ENCODE results near the gene RECQL5.

GRCh38 chr17:75641343-75641742 is 25.6 kb downstream of the RECQL5 start:
- TF ChIP-seq CTCF (IDR thresholded peaks at IDR 0.05) (no peak), POLR2A (IDR thresholded peaks at IDR 0.05) (no peak)
